AG04450 (cell line): ENCODE measurements around the gene ABHD14A. TPM values are rescaled to one million over a fixed set of nuclear protein-coding genes. Genes with fewer than 3 reads are reported as not detected.

Experiments used
- CTCF ChIA-PET: fragments of 300-600, 350-600 bp; formaldehyde crosslinking; extraction: SDS; loops from one replicate; lab custom pipeline; 2022; ENCODE audit warnings: antibody characterized with exemption, inconsistent platforms; lab: Charles Lee
- POLR2A ChIA-PET: fragments of 350-600 bp; formaldehyde crosslinking; extraction: SDS; loops from one replicate; lab custom pipeline; 2021; ENCODE audit warnings: antibody characterized with exemption, inconsistent platforms; lab: Yijun Ruan, JAX
- DNase-seq: peaks from one replicate; pipeline ENCODE4 v3.0.0-alpha.2; 2011; ENCODE audit warnings: low read depth, low spot score
- H3K27ac ChIP-seq: one replicate; pipeline ENCODE4 v1.5.1; 2012; ENCODE audit warnings: low read depth, low read length, control low read depth
- H3K27me3 ChIP-seq: one replicate; pipeline ENCODE4 v1.6.0; 2012; ENCODE audit warnings: low read length; ENCODE audit not compliant: control insufficient read depth, insufficient read depth
- H3K4me3 ChIP-seq: 2 replicates; pipeline ENCODE4 v1.5.1; 2011; ENCODE audit warnings: mild to moderate bottlenecking, low read depth, low read length, control low read depth
- H3K9me3 ChIP-seq: 2 replicates; pipeline ENCODE4 v1.5.1; 2012; ENCODE audit warnings: low read length; ENCODE audit not compliant: control insufficient read depth, insufficient read depth
- polyA plus RNA-seq: library from polyadenylated mRNA; depleted of rRNA; stranded (reverse); fragments of >200 nt; gene quantifications from 2 replicates; pipeline ENCODE4 v1.2.3, GENCODE V29; 2011
- TF ChIP-seq, protein P1 (sequence below): IDR thresholded peaks from 2 replicates; pipeline ENCODE4 v1.5.1; 2011; ENCODE audit warnings: low read depth, low read length, control low read depth, inconsistent platforms

The ABHD14A gene
- polyA plus RNA-seq, 1 experiment: 8.2 TPM

DNA sequence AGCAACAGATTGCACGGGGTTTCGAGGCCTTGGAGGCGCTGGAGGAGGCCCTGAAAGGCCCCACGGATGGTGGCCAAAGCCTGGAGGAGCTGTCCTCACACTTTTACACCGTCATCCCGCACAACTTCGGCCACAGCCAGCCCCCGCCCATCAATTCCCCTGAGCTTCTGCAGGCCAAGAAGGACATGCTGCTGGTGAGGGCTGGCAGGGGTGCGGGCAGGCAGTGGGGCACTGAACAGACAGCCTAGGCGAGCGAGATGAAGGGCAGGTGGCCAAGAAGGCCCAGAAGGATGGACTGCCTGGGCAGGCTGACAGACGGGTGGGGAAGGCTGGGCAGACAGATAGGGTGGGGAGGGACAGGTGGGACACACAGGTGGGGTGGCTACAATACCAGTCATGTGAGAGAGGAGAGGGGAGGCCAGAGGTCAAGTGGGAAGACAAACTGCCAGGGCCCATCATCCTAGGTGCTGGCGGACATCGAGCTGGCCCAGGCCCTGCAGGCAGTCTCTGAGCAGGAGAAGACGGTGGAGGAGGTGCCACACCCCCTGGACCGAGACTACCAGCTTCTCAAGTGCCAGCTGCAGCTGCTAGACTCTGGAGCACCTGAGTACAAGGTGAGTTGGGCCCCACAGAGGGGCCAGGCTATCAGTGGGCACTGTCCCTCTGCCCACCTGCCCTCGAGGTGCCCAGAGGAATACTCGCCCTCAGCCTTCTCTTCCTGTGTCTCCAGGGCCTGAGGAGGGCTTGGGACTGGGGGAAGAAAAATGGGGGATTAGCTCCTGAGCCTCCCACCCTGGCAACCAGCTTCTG, 29.6 kb upstream of the ABHD14A start:
- CTCF ChIA-PET: no interaction called here
- TF ChIP-seq, protein P1, sequence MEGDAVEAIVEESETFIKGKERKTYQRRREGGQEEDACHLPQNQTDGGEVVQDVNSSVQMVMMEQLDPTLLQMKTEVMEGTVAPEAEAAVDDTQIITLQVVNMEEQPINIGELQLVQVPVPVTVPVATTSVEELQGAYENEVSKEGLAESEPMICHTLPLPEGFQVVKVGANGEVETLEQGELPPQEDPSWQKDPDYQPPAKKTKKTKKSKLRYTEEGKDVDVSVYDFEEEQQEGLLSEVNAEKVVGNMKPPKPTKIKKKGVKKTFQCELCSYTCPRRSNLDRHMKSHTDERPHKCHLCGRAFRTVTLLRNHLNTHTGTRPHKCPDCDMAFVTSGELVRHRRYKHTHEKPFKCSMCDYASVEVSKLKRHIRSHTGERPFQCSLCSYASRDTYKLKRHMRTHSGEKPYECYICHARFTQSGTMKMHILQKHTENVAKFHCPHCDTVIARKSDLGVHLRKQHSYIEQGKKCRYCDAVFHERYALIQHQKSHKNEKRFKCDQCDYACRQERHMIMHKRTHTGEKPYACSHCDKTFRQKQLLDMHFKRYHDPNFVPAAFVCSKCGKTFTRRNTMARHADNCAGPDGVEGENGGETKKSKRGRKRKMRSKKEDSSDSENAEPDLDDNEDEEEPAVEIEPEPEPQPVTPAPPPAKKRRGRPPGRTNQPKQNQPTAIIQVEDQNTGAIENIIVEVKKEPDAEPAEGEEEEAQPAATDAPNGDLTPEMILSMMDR: no peak
- POLR2A ChIA-PET: interaction anchor here (0.5 kb wide), 1 partner anchor 100 kb away, joined by 3 read pairs; no protein-coding TSS in a partner anchor
- no peak overlapping the region for H3K4me3 ChIP-seq
- H3K27me3 ChIP-seq: no peaks in the 10 kb centered on the region
- H3K27ac ChIP-seq: no peak overlapping the region
- no peaks in the 10 kb centered on the region; the same call in 1 of the 2 replicates for H3K9me3 ChIP-seq
- no peak for DNase-seq

DNA sequence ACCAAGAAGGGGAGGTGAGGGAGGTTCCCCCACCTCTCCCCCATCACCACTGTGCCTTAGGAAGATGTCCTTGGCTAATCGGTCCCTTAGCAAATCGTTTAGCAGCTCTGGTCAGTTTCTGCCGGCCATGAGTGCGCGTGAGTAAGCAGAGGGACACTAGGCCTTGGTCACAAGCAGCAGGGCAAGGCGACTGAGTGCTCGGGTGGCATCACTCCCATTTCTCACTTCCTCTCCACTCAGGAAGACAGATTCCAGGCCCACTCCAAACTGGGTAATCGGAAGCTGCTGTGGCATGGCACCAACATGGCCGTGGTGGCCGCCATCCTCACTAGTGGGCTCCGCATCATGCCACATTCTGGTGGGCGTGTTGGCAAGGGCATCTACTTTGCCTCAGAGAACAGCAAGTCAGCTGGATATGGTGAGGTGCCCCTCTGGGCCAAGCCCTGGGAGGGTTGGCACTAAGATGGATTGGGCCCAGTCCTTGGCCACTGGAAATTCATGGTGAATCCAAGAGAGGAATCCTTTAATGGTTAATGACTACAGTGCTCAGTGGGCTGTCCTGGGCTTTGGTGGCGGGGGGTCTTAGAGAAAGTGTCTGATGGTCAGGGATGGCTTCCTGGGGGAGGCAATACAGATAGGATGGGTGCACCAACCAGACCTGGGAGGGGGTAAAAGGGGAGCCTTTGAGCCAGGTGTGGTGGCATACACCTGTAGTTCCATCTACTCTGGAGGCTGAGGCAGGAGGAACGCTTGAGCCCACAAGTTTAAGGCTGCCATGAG, 28.7 kb upstream of the ABHD14A start:
- Histone ChIP-seq H3K27me3 (no peaks in the 10 kb centered on the region), H3K4me3 (no peak overlapping the region), H3K9me3 (no peaks in the 10 kb centered on the region; the same call in 1 of the 2 replicates), H3K27ac (no peak overlapping the region)
- CTCF ChIA-PET: no interaction called here
- TF ChIP-seq, protein P1: no peak
- no peak for DNase-seq
- POLR2A ChIA-PET: no interaction called here

DNA sequence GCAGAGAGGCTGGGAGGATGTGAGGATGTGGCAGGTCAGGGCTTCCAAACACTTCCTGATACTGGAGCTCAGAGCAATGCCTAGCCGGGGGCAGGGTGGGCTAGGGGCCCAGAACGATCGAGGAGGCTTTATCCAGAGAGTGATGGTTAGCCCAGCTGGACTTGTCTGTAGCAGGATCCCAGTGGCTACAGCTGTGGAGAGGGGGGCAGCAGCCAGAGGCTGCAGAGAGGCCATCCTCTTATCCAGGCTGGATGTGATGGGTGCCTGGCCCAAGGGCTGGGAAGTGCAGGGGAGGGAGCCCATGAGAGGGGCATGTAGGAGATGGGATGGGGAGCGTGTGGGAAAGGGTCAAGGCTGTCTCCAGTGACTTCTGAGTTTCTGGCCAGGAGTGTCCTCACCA, 28.1 kb upstream of the ABHD14A start:
- Histone ChIP-seq H3K27ac (no peak overlapping the region), H3K4me3 (no peak overlapping the region), H3K9me3 (no peaks in the 10 kb centered on the region; the same call in 1 of the 2 replicates), H3K27me3 (no peaks in the 10 kb centered on the region)
- CTCF ChIA-PET: no interaction called here
- DNase-seq: no peak
- POLR2A ChIA-PET: no interaction called here
- TF ChIP-seq, protein P1: no peak

DNA sequence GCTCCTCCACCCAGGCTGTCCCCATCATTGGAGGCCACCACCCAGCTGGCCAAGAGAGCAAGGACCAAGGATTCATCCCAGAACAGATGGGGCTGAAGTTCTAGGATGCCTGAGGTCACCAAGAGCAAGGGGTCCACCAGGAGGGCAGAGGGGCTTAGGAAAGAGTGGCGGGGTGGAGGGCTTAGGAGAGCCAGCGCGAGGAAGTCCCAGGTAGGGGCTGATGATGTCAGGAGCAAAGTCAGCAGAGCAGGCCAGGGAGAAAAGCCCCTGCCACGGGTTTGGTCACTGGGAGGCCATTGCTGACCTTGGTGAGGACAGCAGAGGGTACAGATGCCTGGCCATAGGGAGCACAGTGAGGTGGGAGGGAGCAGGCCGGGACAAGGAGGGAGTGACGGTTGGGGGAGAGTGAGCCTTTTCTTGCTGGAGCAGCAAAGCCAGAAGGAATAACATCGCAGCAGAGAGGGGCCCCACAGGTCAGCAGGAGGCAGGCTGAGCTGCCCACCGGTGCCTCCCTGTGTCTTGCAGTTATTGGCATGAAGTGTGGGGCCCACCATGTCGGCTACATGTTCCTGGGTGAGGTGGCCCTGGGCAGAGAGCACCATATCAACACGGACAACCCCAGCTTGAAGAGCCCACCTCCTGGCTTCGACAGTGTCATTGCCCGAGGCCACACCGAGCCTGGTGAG, 27.5 kb upstream of the ABHD14A start:
- ChIA-PET CTCF (no interaction called here), POLR2A (no interaction called here)
- Histone ChIP-seq H3K9me3 (no peaks in the 10 kb centered on the region; the same call in 1 of the 2 replicates), H3K27ac (no peak overlapping the region), H3K4me3 (no peak overlapping the region), H3K27me3 (no peaks in the 10 kb centered on the region)
- TF ChIP-seq, protein P1: no peak
- no peak for DNase-seq
